Lower leg skin (tissue), 4 donors: ENCODE results near the gene CCSER1. TPM values are rescaled to one million over a fixed set of nuclear protein-coding genes. Genes with fewer than 3 reads are reported as not detected.

Experiments
- DNase-seq, 2 donors: peaks; one replicate each; pipeline ENCODE4 v3.0.0-alpha.2; 2019; ENCODE audit warnings: low spot score in 2 of 2
- H3K4me3 ChIP-seq: fragments of 200-600 bp; sonication (generic); 2 replicates; pipeline ENCODE4 v1.5.1; 2017; ENCODE audit warnings: mild to moderate bottlenecking, low read depth; ENCODE audit not compliant: poor library complexity, severe bottlenecking
- POLR2A ChIP-seq, 2 donors: fragments of 450-650 bp; IDR thresholded peaks; one replicate each; pipeline ENCODE4 v1.6.1; 2016 to 2017; ENCODE audit warnings: antibody characterized with exemption in 2 of 2, mild to moderate bottlenecking in 1 of 2, moderate library complexity in 1 of 2
- whole genome bisulfite sequencing, 2 donors: methylation state at CpG; one replicate each; pipeline ENCODE4 v1.1.5; 2018; 5-methylcytosine and 5-hydroxymethylcytosine counted together
- intact Hi-C: fragments of 100-400 bp; cut with DNase I; formaldehyde crosslinking; loops from one replicate; pipeline ENCODE4 v1.15.0; 2023; ENCODE audit warnings: low total_unique reads
- total RNA-seq, 4 donors: library from RNA; depleted of rRNA; stranded (reverse); fragments of >200 nt; gene quantifications; one replicate each; pipeline ENCODE4 v1.1.0, GENCODE V29; 2016
- TF ChIP-seq, protein P1 (sequence below), 3 donors: fragments of 450-650 bp; IDR thresholded peaks; one replicate each; pipeline ENCODE4 v1.5.1; 2016; ENCODE audit warnings: antibody characterized with exemption in 3 of 3, mild to moderate bottlenecking in 3 of 3, moderate library complexity in 2 of 3

Gene CCSER1
- total RNA-seq, 4 donors from 2014 or later = 6.5 to 12.1 (median 9.9) TPM

- DNase-seq = no peak
- intact Hi-C loops = no loop called here
- H3K4me3 ChIP-seq = no peak overlapping the region
- no peak for TF ChIP-seq POLR2A (IDR thresholded peaks at IDR 0.05)
- TF ChIP-seq, protein P1, sequence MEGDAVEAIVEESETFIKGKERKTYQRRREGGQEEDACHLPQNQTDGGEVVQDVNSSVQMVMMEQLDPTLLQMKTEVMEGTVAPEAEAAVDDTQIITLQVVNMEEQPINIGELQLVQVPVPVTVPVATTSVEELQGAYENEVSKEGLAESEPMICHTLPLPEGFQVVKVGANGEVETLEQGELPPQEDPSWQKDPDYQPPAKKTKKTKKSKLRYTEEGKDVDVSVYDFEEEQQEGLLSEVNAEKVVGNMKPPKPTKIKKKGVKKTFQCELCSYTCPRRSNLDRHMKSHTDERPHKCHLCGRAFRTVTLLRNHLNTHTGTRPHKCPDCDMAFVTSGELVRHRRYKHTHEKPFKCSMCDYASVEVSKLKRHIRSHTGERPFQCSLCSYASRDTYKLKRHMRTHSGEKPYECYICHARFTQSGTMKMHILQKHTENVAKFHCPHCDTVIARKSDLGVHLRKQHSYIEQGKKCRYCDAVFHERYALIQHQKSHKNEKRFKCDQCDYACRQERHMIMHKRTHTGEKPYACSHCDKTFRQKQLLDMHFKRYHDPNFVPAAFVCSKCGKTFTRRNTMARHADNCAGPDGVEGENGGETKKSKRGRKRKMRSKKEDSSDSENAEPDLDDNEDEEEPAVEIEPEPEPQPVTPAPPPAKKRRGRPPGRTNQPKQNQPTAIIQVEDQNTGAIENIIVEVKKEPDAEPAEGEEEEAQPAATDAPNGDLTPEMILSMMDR (IDR thresholded peaks at IDR 0.05) = no peak
- WGBS, 2 donors = 70% methylated on average over 3 of the region's 3 CpGs
Observed at GRCh38 chr4:90121676-90122354, 5.4 kb upstream of the CCSER1 start.

DNA sequence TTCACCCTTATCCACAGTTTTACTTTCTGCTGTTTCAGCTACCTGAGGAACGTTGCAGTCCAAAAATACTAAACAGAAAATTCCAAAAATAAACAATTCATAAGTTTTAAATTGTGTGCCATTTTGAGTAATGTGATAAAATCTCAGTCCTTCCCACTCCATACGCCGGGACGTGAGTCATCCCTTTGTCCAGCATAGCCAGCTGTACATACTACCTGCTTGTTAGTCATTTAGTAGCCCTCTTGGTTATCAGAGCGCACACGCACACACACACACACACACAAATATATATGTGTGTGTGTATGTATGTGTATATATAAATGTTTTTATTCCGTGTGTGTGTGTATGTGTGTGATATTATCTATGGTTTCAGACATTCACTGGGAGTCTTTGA lies 4.8 kb upstream of the CCSER1 start:
- WGBS, 2 donors = 55 to 60% methylated on average over 7 of the region's 7 CpGs

GRCh38 chr4:90124276-90124675 lies 2.9 kb upstream of the CCSER1 start:
- intact Hi-C loops = no loop called here
- no peak overlapping the region for H3K4me3 ChIP-seq
- TF ChIP-seq POLR2A (IDR thresholded peaks at IDR 0.05) = no peak
- TF ChIP-seq, protein P1 (IDR thresholded peaks at IDR 0.05) = no peak
- DNase-seq = no peak

More for the DNA sequence above, 4.8 kb upstream of the CCSER1 start:
- no peak overlapping the region for H3K4me3 ChIP-seq
- intact Hi-C loops = no loop called here
- no peak for DNase-seq
- TF ChIP-seq POLR2A (IDR thresholded peaks at IDR 0.05) = no peak
- TF ChIP-seq, protein P1 (IDR thresholded peaks at IDR 0.05) = no peak

- TF ChIP-seq, protein P1 (IDR thresholded peaks at IDR 0.05) = no peak
- TF ChIP-seq POLR2A (IDR thresholded peaks at IDR 0.05) = no peak
- 13 to 23% methylated on average over 8 of the region's 8 CpGs for WGBS, 2 donors
- intact Hi-C loops = no loop called here
- DNase-seq = no peak
- H3K4me3 ChIP-seq = peak overlapping the region; percentile 56
Observed at GRCh38 chr4:90126805-90127204, 389 bp upstream of the CCSER1 start.

DNA sequence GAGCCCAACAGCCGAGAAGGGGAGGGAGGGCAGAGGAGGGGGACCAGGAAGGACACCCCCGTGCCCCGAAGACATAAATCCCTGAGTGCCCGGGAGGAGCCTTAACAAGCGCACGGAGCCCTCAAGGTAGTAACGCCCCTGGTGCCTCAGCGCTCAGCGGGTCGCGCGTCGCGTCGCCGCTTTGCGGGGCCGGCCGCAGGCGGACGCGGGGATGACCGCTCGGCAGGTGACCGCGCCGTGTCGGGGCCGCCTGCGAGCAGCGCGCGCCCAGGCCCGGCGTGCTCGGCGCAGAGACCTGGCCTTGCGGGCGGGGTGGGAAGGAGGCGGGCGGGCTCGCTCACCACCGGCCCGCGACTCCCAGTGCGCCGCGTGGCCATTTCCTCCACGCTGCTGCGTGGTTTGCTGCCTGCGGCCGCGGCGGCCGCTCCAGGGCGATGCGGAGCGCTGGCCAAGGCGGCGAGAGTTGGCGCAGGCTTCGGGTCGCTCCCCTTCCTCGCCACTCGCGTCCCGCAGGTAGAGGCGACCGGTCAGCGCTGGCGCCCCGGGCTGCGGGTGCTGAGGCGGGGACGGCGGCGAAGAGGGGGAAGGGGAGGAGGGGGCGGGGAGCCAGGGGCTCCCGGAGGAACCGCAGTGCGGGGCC lies 632 bp downstream of the CCSER1 start:
- intact Hi-C loops = loop anchor here (1.0 kb wide), 1 partner anchor 16 kb away; no protein-coding TSS in a partner anchor
- H3K4me3 ChIP-seq = peak overlapping the region; percentile 56
- 0 to 2% methylated on average over 7 to 17 of the region's 81 CpGs for WGBS, 2 donors
- TF ChIP-seq POLR2A (IDR thresholded peaks at IDR 0.05) = no peak
- TF ChIP-seq, protein P1 (IDR thresholded peaks at IDR 0.05) = no peak
- no peak for DNase-seq
